Measurements from ENCODE around the gene ZNF397. TPM values are rescaled to one million over a fixed set of nuclear protein-coding genes. Genes with fewer than 3 reads are reported as not detected.

The ZNF397 gene
- total and polyA plus RNA-seq, 2 experiments from 2014 or later = 5.2 to 22.0 TPM

- Histone ChIP-seq H3K9me2 (replicated peaks; ENCODE audit: insufficient read depth) (no peaks in the 10 kb centered on the region), H3K27ac (peak overlapping the region; percentile 99), H2AFZ (no peak overlapping the region), H3K36me3 (replicated peaks; ENCODE audit: insufficient read depth, low read depth) (peaks cover 8% of the 10 kb centered on the region), H3K79me2 (peaks cover 24% of the 10 kb centered on the region), H4K20me1 (ENCODE audit: insufficient read depth, poor library complexity, severe bottlenecking) (no peaks in the 10 kb centered on the region), H3K27me3 (no peaks in the 10 kb centered on the region), H3K4me2 (peak overlapping the region; percentile 65), H3K4me1 (ENCODE audit: insufficient read depth) (peaks cover 11% of the 10 kb centered on the region), H3K9me3 (ENCODE audit: low read depth) (no peaks in the 10 kb centered on the region), H3K4me3 (no peak overlapping the region)
- no peak for TF ChIP-seq EZH2phosphoT487 (IDR thresholded peaks at IDR 0.05; ENCODE audit: low read depth, severe bottlenecking, unreplicated experiment)
- no peak for TF ChIP-seq EZH2 (IDR thresholded peaks at IDR 0.05; ENCODE audit: borderline replicate concordance)
- TF ChIP-seq CTCF (IDR thresholded peaks at IDR 0.05; ENCODE audit: poor library complexity) = no peak
- WGBS (ENCODE audit: low lambda C conversion rate, missing lambda C conversion rate) = 71% methylated on average over 6 of the region's 6 CpGs
- no peak for DNase-seq (ENCODE audit: low spot score)
Observed at GRCh38 chr18:35242426-35242825, 1.6 kb downstream of the ZNF397 start.

DNA sequence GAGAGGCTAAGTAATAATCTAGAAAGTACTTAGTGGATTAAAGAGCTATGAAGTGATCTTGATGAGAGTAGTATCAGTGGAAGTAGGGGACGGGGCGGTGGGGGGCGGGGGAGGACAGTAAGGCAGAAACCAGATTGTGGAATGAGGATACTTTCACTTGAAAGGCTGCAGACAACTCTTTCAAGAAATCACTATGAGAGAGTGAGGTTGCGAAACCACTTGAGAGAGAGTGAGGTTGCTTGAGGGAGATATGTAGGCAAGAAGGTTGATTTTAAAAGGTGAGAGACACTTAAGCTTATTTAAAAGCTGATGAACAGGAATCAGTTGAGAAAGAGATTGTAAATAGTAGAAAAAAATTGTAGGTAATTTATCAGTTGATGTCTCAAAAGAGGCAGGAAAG, 3.8 kb downstream of the ZNF397 start:
- H3K4me1 ChIP-seq (ENCODE audit: insufficient read depth) = peaks cover 11% of the 10 kb centered on the region
- no peaks in the 10 kb centered on the region for H3K27me3 ChIP-seq
- no peak overlapping the region for H3K4me2 ChIP-seq
- H2AFZ ChIP-seq = no peak overlapping the region
- H3K36me3 ChIP-seq (replicated peaks; ENCODE audit: insufficient read depth, low read depth) = peaks cover 8% of the 10 kb centered on the region
- no peak for DNase-seq (ENCODE audit: low spot score)
- H3K9me2 ChIP-seq (replicated peaks; ENCODE audit: insufficient read depth) = no peaks in the 10 kb centered on the region
- no peak overlapping the region for H3K27ac ChIP-seq
- TF ChIP-seq EZH2 (IDR thresholded peaks at IDR 0.05; ENCODE audit: borderline replicate concordance) (no peak), EZH2phosphoT487 (IDR thresholded peaks at IDR 0.05; ENCODE audit: low read depth, severe bottlenecking, unreplicated experiment) (no peak), CTCF (IDR thresholded peaks at IDR 0.05; ENCODE audit: poor library complexity) (no peak)
- 96% methylated on average over 4 of the region's 4 CpGs for WGBS (ENCODE audit: low lambda C conversion rate, missing lambda C conversion rate)
- H4K20me1 ChIP-seq (ENCODE audit: insufficient read depth, poor library complexity, severe bottlenecking) = no peaks in the 10 kb centered on the region
- H3K9me3 ChIP-seq (ENCODE audit: low read depth) = no peaks in the 10 kb centered on the region
- H3K4me3 ChIP-seq = no peak overlapping the region
- peaks cover 24% of the 10 kb centered on the region for H3K79me2 ChIP-seq

DNA sequence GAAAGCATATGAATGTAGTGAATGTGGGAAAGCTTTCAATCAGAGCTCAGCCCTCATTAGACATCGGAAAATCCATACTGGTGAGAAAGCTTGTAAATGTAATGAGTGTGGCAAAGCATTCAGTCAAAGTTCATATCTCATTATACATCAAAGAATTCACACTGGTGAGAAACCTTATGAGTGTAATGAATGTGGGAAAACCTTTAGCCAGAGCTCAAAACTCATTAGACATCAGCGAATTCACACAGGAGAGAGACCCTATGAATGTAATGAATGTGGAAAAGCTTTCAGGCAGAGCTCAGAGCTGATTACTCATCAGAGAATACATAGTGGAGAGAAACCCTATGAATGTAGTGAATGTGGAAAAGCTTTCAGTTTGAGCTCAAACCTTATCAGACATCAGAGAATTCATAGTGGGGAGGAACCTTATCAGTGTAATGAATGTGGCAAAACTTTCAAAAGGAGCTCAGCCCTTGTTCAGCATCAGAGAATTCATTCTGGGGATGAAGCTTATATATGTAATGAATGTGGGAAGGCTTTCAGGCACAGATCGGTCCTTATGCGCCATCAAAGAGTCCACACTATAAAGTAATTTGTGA, 5.0 kb downstream of the ZNF397 start:
- no peaks in the 10 kb centered on the region for H3K9me3 ChIP-seq (ENCODE audit: low read depth)

More for the DNA sequence above, 5.0 kb downstream of the ZNF397 start:
- H3K4me1 ChIP-seq (ENCODE audit: insufficient read depth) = peaks cover 11% of the 10 kb centered on the region
- WGBS (ENCODE audit: low lambda C conversion rate, missing lambda C conversion rate) = 95% methylated on average over 4 of the region's 4 CpGs
- H3K4me3 ChIP-seq = no peak overlapping the region
- peaks cover 24% of the 10 kb centered on the region for H3K79me2 ChIP-seq
- H3K36me3 ChIP-seq (replicated peaks; ENCODE audit: insufficient read depth, low read depth) = peaks cover 8% of the 10 kb centered on the region
- no peaks in the 10 kb centered on the region for H3K9me2 ChIP-seq (replicated peaks; ENCODE audit: insufficient read depth)
- no peaks in the 10 kb centered on the region for H4K20me1 ChIP-seq (ENCODE audit: insufficient read depth, poor library complexity, severe bottlenecking)
- no peak overlapping the region for H3K4me2 ChIP-seq
- H3K27ac ChIP-seq = no peak overlapping the region
- H2AFZ ChIP-seq = no peak overlapping the region
- H3K27me3 ChIP-seq = no peaks in the 10 kb centered on the region
- no peak for DNase-seq (ENCODE audit: low spot score)
- TF ChIP-seq EZH2 (IDR thresholded peaks at IDR 0.05; ENCODE audit: borderline replicate concordance) (no peak), CTCF (IDR thresholded peaks at IDR 0.05; ENCODE audit: poor library complexity) (no peak), EZH2phosphoT487 (IDR thresholded peaks at IDR 0.05; ENCODE audit: low read depth, severe bottlenecking, unreplicated experiment) (no peak)

Measured in hepatocyte (in vitro differentiated cells).